PFSK-1 (cell line): Measurements from ENCODE around the gene GSK3B.

Experiments used
- FOXP2 ChIP-seq: optimal IDR thresholded peaks from 2 replicates; pipeline ENCODE3; 2011; ENCODE audit warnings: borderline replicate concordance, control low read depth, inconsistent platforms; ENCODE audit not compliant: insufficient read depth; ENCODE audit errors: extremely low read length, extremely low read depth
- POLR2AphosphoS5 ChIP-seq: IDR thresholded peaks from 2 replicates; pipeline ENCODE4 v1.6.1; 2012; ENCODE audit warnings: low read depth, mild to moderate bottlenecking, control low read depth, low read length, moderate library complexity
- REST ChIP-seq, 2 experiments: IDR thresholded peaks; 2 replicates each; pipeline versions ENCODE4 v1.6.1 to v1.8.0; 2011 to 2012; ENCODE audit warnings: low read depth in 2 of 2, low read length in 2 of 2, control low read depth in 1 of 2, inconsistent platforms in 1 of 2, mild to moderate bottlenecking in 1 of 2, moderate library complexity in 1 of 2; ENCODE audit not compliant: insufficient read depth in 1 of 2
- SIN3A ChIP-seq: IDR thresholded peaks from 2 replicates; pipeline ENCODE4 v1.6.1; 2012; ENCODE audit warnings: mild to moderate bottlenecking, low read length, moderate library complexity, borderline replicate concordance; ENCODE audit not compliant: insufficient read depth
- TAF1 ChIP-seq: IDR thresholded peaks from 2 replicates; pipeline ENCODE4 v1.6.1; 2012; ENCODE audit warnings: low read length, control low read depth, borderline replicate concordance; ENCODE audit not compliant: insufficient read depth

The GSK3B gene

GRCh38 chr3:120089089-120089488, 5.2 kb downstream of the GSK3B start:
- TF ChIP-seq REST (IDR thresholded peaks at IDR 0.05; ENCODE audit: insufficient read depth in 1 of 2, low read depth in 2 of 2, low read length in 2 of 2), result no peak
- TF ChIP-seq SIN3A, result no peak
- no peak for TF ChIP-seq TAF1

GRCh38 chr3:120088622-120089021, 5.6 kb downstream of the GSK3B start:
- no peak for TF ChIP-seq TAF1
- no peak for TF ChIP-seq FOXP2

- TF ChIP-seq REST (IDR thresholded peaks at IDR 0.05; ENCODE audit: insufficient read depth in 1 of 2, low read depth in 2 of 2, low read length in 2 of 2) (no peak), TAF1 (no peak), SIN3A (no peak), POLR2AphosphoS5 (no peak), FOXP2 (no peak)
Observed at GRCh38 chr3:120081719-120082118, 12.5 kb downstream of the GSK3B start.

- TF ChIP-seq FOXP2, result no peak
- no peak for TF ChIP-seq TAF1
- TF ChIP-seq SIN3A, result no peak
- TF ChIP-seq POLR2AphosphoS5, result no peak
- no peak for TF ChIP-seq REST (IDR thresholded peaks at IDR 0.05; ENCODE audit: insufficient read depth in 1 of 2, low read depth in 2 of 2, low read length in 2 of 2)
Observed at GRCh38 chr3:120080836-120081235, 13.4 kb downstream of the GSK3B start.

GRCh38 chr3:120077731-120078130, 16.5 kb downstream of the GSK3B start:
- TF ChIP-seq TAF1 (no peak), POLR2AphosphoS5 (no peak), REST (IDR thresholded peaks at IDR 0.05; ENCODE audit: insufficient read depth in 1 of 2, low read depth in 2 of 2, low read length in 2 of 2) (no peak), FOXP2 (no peak), SIN3A (no peak)

GRCh38 chr3:120072867-120073525, 21.3 kb downstream of the GSK3B start:
- TF ChIP-seq REST (IDR thresholded peaks at IDR 0.05; ENCODE audit: insufficient read depth in 1 of 2, low read depth in 2 of 2, low read length in 2 of 2), result no peak
- no peak for TF ChIP-seq FOXP2
- TF ChIP-seq SIN3A, result no peak
- TF ChIP-seq POLR2AphosphoS5, result no peak
- TF ChIP-seq TAF1, result no peak
